Measurements from ENCODE around the gene PAOX.

DNA sequence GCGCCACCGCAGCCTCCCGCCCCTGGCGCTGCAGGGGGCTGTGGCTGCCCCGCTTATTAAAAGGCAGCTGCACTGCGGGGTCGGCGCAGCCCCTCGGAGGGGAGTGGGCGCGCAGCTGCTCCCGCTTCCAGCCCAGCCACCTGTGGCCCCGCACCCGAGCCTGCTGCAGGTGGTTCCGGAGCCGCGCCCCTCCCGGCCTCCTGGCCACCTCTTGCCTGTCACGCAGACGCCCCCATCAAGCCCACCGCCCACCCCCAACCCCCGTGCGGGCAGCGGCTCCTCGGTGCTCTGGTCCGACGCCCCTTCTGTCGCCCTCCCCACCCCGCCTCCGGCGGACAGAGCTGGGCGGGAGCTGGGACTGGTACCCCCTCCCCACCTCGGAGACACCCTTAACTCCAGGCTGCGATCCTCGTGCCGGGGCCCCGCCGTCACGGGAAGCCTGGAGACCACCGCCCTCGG lies 42.9 kb upstream of the PAOX start:
- no peak for TF ChIP-seq EZH2 (IDR thresholded peaks at IDR 0.05; ENCODE audit: low read depth, unreplicated experiment)
- TF ChIP-seq, protein P1, sequence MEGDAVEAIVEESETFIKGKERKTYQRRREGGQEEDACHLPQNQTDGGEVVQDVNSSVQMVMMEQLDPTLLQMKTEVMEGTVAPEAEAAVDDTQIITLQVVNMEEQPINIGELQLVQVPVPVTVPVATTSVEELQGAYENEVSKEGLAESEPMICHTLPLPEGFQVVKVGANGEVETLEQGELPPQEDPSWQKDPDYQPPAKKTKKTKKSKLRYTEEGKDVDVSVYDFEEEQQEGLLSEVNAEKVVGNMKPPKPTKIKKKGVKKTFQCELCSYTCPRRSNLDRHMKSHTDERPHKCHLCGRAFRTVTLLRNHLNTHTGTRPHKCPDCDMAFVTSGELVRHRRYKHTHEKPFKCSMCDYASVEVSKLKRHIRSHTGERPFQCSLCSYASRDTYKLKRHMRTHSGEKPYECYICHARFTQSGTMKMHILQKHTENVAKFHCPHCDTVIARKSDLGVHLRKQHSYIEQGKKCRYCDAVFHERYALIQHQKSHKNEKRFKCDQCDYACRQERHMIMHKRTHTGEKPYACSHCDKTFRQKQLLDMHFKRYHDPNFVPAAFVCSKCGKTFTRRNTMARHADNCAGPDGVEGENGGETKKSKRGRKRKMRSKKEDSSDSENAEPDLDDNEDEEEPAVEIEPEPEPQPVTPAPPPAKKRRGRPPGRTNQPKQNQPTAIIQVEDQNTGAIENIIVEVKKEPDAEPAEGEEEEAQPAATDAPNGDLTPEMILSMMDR (conservative IDR thresholded peaks at IDR 0.05; ENCODE audit: low read depth in 2 of 2): no peak
- TF ChIP-seq POLR2AphosphoS5 (IDR thresholded peaks at IDR 0.05; ENCODE audit: low read depth): no peak

Measured in GM23338 (cell line).